ENCODE measurements around the gene AMFR.

Gene AMFR

DNA sequence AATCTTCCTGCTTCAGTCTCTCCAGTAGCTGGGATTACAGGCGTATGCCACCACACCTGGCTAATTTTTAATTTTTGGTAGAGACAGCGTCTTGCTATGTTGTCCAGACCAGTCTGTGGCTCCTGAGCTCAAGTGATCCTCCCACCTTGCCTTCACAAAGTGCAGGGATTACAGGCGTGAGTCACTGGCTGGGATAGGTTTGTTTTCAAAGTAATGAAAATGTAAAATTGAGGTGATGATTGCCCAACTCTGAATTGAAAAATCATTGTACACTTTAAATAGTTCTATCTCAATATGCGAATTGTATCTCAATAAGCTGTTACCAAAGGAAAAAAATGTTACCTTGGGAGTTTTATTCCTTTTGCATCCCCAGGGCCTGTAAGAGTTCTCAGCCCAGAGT lies 1.2 kb upstream of the AMFR start:
- no peak for TF ChIP-seq CTCF (IDR thresholded peaks at IDR 0.05; ENCODE audit: borderline replicate concordance, control extremely low read depth, extremely low read depth, insufficient read depth, missing control alignments)
- in situ Hi-C loops (cut with MboI; ENCODE audit: low sequenced_read_pairs, unreplicated experiment): no loop called here
- DNase-seq (ENCODE audit: low spot score): no peak

- peak; percentile 50 for DNase-seq (ENCODE audit: low spot score)
- TF ChIP-seq CTCF (IDR thresholded peaks at IDR 0.05; ENCODE audit: borderline replicate concordance, control extremely low read depth, extremely low read depth, insufficient read depth, missing control alignments): no peak
- in situ Hi-C loops (cut with MboI; ENCODE audit: low sequenced_read_pairs, unreplicated experiment): no loop called here
Observed at GRCh38 chr16:56424791-56425438, 430 bp downstream of the AMFR start.

- in situ Hi-C loops (cut with MboI; ENCODE audit: low sequenced_read_pairs, unreplicated experiment): no loop called here
- no peak for DNase-seq (ENCODE audit: low spot score)
- no peak for TF ChIP-seq CTCF (IDR thresholded peaks at IDR 0.05; ENCODE audit: borderline replicate concordance, control extremely low read depth, extremely low read depth, insufficient read depth, missing control alignments)
Observed at GRCh38 chr16:56424404-56424764, 961 bp downstream of the AMFR start.

GRCh38 chr16:56423584-56424403 lies 1.6 kb downstream of the AMFR start:
- TF ChIP-seq CTCF (IDR thresholded peaks at IDR 0.05; ENCODE audit: borderline replicate concordance, control extremely low read depth, extremely low read depth, insufficient read depth, missing control alignments): no peak
- in situ Hi-C loops (cut with MboI; ENCODE audit: low sequenced_read_pairs, unreplicated experiment): no loop called here
- peak; percentile 41 for DNase-seq (ENCODE audit: low spot score)

- TF ChIP-seq CTCF (IDR thresholded peaks at IDR 0.05; ENCODE audit: borderline replicate concordance, control extremely low read depth, extremely low read depth, insufficient read depth, missing control alignments): no peak
- no peak for DNase-seq (ENCODE audit: low spot score)
- in situ Hi-C loops (cut with MboI; ENCODE audit: low sequenced_read_pairs, unreplicated experiment): no loop called here
Observed at GRCh38 chr16:56422896-56423441, 2.4 kb downstream of the AMFR start.

DNA sequence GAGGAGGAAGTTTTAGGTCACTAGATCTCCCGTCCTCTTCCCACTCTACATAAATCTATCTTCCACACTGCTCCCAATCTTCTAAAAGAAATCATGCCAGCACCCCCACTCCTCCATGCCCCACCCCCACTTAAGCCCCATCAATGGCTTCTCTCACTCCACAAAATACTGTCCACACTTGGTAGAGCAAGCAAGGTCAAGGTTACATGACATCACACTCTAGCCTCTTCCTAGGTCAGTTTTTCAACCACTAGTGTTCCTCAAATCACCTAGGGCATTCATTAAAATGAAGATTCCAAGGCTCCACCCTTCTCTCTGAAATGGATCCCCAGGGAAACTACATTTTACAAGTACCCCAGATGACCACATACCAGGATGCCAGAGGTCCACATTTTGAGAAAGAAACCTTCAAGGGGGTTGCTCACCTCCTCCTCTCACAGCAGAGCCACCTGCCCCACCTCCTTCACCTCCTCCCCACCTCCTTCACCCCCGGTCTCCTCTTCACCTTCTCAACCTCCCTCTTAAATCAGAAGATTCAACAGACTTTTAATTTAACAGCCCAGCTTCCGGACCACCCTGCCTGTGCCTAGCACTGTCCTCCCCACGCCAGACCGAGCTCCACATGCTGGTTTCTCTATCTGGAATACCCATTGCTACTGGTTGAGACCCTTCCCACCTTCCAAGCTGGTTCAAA lies 3.2 kb downstream of the AMFR start:
- no peak for TF ChIP-seq CTCF (IDR thresholded peaks at IDR 0.05; ENCODE audit: borderline replicate concordance, control extremely low read depth, extremely low read depth, insufficient read depth, missing control alignments)
- in situ Hi-C loops (cut with MboI; ENCODE audit: low sequenced_read_pairs, unreplicated experiment): no loop called here
- DNase-seq (ENCODE audit: low spot score): no peak

Data from GM13976 (cell line).